H1 (cell line): Measurements from ENCODE around the gene MMP11.

Experiments used
- ATF3 ChIP-seq: IDR thresholded peaks from 2 replicates; pipeline ENCODE4 v1.6.1; 2011; ENCODE audit warnings: low read depth, mild to moderate bottlenecking, low read length; ENCODE audit not compliant: insufficient read depth
- CREB1 ChIP-seq: IDR thresholded peaks from 2 replicates; pipeline ENCODE4 v1.6.1; 2012; ENCODE audit warnings: inconsistent platforms
- EP300 ChIP-seq, 2 experiments: IDR thresholded peaks; 1 replicate in 1 of 2; 2 replicates in 1 of 2; pipeline ENCODE4 v1.6.1; 2011 to 2012; ENCODE audit warnings: low read depth in 2 of 2, low read length in 2 of 2, mild to moderate bottlenecking in 2 of 2, borderline replicate concordance in 1 of 2, inconsistent platforms in 1 of 2, moderate library complexity in 1 of 2
- HDAC2 ChIP-seq, 2 experiments: fragments of 300-600 bp in 1 of 2; sonication (generic) in 1 of 2; IDR thresholded peaks; 2 replicates each; pipeline ENCODE4 v1.6.1; 2011 to 2012; ENCODE audit warnings: low read depth in 2 of 2, low read length in 2 of 2, mild to moderate bottlenecking in 2 of 2, moderate library complexity in 2 of 2, borderline replicate concordance in 1 of 2, inconsistent platforms in 1 of 2
- POLR2A ChIP-seq, 2 experiments: IDR thresholded peaks; 1 replicate in 1 of 2; 2 replicates in 1 of 2; pipeline ENCODE4 v1.6.1; 2011; ENCODE audit warnings: low read depth in 2 of 2, low read length in 2 of 2, mild to moderate bottlenecking in 2 of 2; ENCODE audit errors: control extremely low read depth in 1 of 2
- RNF2 ChIP-seq: fragments of 200-900, 300-1000 bp; sonication (generic); IDR thresholded peaks from 2 replicates; pipeline ENCODE4 v1.7.1; 2016; ENCODE audit warnings: borderline replicate concordance, low read depth, mild to moderate bottlenecking, antibody characterized with exemption, low read length; ENCODE audit not compliant: poor library complexity, severe bottlenecking; ENCODE audit errors: missing control alignments
- SP1 ChIP-seq: IDR thresholded peaks from 2 replicates; pipeline ENCODE4 v1.6.1; 2011; ENCODE audit warnings: low read depth, low read length
- TAF7 ChIP-seq: optimal IDR thresholded peaks from 2 replicates; pipeline ENCODE3; 2011; ENCODE audit warnings: low read depth, mild to moderate bottlenecking, inconsistent platforms, low read length, moderate library complexity, borderline replicate concordance
- ZNF274 ChIP-seq: IDR thresholded peaks from 2 replicates; pipeline ENCODE4 v1.7.0; 2012; ENCODE audit warnings: low read length, borderline replicate concordance; ENCODE audit errors: extremely low read depth
- TF ChIP-seq, protein P1 (sequence below), 3 experiments: IDR thresholded peaks; 1 replicate in 2 of 3; 2 replicates in 1 of 3; pipeline versions ENCODE4 v1.5.1 to v1.6.1; 2011; ENCODE audit warnings: low read length in 3 of 3, mild to moderate bottlenecking in 3 of 3, inconsistent platforms in 2 of 3, low read depth in 1 of 3, moderate library complexity in 1 of 3; ENCODE audit not compliant: insufficient read depth in 1 of 3; ENCODE audit errors: control extremely low read depth in 1 of 3

- TF ChIP-seq POLR2A (IDR thresholded peaks at IDR 0.05; ENCODE audit: control extremely low read depth in 1 of 2, low read depth in 2 of 2, low read length in 2 of 2), result no peak
- no peak for TF ChIP-seq CREB1
- no peak for TF ChIP-seq ZNF274
- TF ChIP-seq ATF3, result no peak
- TF ChIP-seq, protein P1, sequence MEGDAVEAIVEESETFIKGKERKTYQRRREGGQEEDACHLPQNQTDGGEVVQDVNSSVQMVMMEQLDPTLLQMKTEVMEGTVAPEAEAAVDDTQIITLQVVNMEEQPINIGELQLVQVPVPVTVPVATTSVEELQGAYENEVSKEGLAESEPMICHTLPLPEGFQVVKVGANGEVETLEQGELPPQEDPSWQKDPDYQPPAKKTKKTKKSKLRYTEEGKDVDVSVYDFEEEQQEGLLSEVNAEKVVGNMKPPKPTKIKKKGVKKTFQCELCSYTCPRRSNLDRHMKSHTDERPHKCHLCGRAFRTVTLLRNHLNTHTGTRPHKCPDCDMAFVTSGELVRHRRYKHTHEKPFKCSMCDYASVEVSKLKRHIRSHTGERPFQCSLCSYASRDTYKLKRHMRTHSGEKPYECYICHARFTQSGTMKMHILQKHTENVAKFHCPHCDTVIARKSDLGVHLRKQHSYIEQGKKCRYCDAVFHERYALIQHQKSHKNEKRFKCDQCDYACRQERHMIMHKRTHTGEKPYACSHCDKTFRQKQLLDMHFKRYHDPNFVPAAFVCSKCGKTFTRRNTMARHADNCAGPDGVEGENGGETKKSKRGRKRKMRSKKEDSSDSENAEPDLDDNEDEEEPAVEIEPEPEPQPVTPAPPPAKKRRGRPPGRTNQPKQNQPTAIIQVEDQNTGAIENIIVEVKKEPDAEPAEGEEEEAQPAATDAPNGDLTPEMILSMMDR (IDR thresholded peaks at IDR 0.05; ENCODE audit: control extremely low read depth in 1 of 3, insufficient read depth in 1 of 3, low read depth in 1 of 3, low read length in 3 of 3), result no peak
- no peak for TF ChIP-seq RNF2
- no peak for TF ChIP-seq EP300 (IDR thresholded peaks at IDR 0.05; ENCODE audit: borderline replicate concordance in 1 of 2, low read depth in 2 of 2, low read length in 2 of 2)
- TF ChIP-seq TAF7, result no peak
- TF ChIP-seq SP1, result no peak
- no peak for TF ChIP-seq HDAC2 (IDR thresholded peaks at IDR 0.05; ENCODE audit: borderline replicate concordance in 1 of 2, low read depth in 2 of 2, low read length in 2 of 2)
These were observed 30.0 kb upstream of the MMP11 start for GRCh38 chr22:23742505-23743264.
